ENCODE data around the gene MYO18A. TPM values are rescaled to one million over a fixed set of nuclear protein-coding genes. Genes with fewer than 3 reads are reported as not detected.

MYO18A gene
- total RNA-seq, 2 donors from 2014 or later: 43.8 to 56.7 TPM

DNA sequence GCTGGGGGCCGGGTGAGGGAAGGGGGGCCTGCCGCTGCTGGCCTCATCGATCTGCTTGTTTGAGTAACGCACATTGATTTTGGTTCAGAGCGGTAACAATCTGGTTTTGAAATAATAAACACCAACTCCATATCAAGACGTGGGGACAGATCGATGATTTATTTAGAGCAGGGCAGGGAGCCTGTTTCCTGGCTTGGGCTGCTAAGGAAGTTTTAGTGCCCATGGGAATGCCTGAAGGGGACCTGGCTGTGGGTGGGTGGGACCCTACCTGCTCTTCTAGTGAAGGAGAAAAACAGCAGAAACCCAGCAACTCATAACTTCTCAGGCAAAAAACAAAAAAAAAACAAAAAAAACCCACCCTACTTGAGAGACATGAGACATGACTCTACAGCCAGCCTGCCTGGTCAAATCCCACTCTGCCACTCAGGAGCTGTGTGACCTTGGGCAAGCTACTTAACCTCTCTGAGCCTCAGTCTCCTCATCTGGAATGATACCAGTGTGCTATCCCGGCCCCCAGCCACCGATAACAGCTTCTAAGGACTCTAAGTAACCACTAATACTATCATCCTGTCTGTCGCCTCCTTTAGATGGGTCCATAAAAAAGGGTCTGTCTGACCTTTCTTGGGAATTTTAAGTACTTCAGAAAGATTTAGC lies 71.2 kb downstream of the MYO18A start:
- peaks cover 38% of the 10 kb centered on the region for H3K36me3 Mint-ChIP-seq (ENCODE audit: low read depth)
- no peaks in the 10 kb centered on the region for H3K9me3 Mint-ChIP-seq
- WGBS, 2 experiments (ENCODE audit: insufficient coverage in 1 of 2, insufficient read length in 1 of 2): 90 to 92% methylated on average over 8 to 10 of the region's 10 CpGs
- Histone ChIP-seq H3K4me1 (ENCODE audit: control insufficient read depth, insufficient read depth, low read length) (no peaks in the 10 kb centered on the region), H3K36me3 (ENCODE audit: control insufficient read depth, insufficient read depth, low read length) (no peaks in the 10 kb centered on the region), H3K9ac (ENCODE audit: extremely low read depth, low read length, poor library complexity, severe bottlenecking) (no peak overlapping the region), H3K4me3 (ENCODE audit: low read length) (no peak overlapping the region), H3K27ac (ENCODE audit: low read depth, low read length) (peak overlapping the region; percentile 12), H3K9me3 (ENCODE audit: control insufficient read depth, low read length) (no peaks in the 10 kb centered on the region), H3K27me3 (ENCODE audit: control insufficient read depth, insufficient read depth, low read length, poor library complexity, severe bottlenecking) (no peaks in the 10 kb centered on the region)
- peak overlapping the region; percentile 23 for H3K27ac Mint-ChIP-seq
- H3K27me3 Mint-ChIP-seq (ENCODE audit: insufficient read depth): no peaks in the 10 kb centered on the region
- no peak for DNase-seq
- no peak for TF ChIP-seq CTCF (conservative IDR thresholded peaks at IDR 0.05)
- peaks cover 4% of the 10 kb centered on the region for H3K4me1 Mint-ChIP-seq
- H3K4me3 Mint-ChIP-seq: no peak overlapping the region

DNA sequence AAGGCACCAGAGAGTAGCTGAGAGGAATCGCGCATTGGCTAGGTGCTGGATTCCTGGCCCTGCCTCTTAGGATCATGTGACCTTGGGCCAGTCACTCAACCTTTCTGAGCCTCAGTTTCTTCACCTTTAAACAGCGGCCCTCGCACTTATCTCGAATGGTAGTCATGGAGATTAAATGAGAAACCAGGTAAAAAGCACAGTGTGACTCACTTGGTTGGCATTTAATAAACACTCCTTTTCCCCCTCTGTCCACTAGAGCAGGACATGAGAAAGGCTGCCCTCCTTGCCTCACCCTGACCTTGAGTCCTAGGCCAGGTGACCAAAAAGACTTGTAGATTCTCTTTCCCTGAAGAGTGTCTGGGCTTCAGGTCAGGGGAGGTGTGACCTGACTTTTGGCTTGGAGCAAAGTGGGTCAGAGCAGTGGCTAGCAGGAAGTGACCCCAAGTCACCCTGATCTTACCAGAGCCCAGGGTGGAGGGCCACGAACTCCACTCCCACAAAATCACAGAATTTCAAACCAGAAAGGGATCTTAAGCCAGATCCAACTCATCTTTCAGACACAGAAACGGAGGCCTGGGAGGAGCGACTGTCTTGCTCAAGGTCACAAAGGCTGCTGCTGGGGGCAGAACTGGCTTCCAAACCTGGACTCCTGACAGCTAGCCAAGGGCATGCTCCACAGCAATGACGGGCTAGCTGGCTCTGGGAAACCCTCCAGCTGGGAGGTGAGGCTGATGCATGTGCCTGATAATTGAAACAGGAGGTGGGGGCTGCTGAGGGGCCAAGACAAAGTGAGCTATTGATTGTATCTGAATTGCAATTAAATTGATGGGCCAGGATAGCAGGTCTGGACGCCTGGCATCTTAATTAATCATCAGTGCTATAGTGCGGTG lies 72.0 kb downstream of the MYO18A start:
- Mint-ChIP-seq H3K4me1 (peaks cover 4% of the 10 kb centered on the region), H3K36me3 (ENCODE audit: low read depth) (peaks cover 41% of the 10 kb centered on the region), H3K9me3 (no peaks in the 10 kb centered on the region), H3K27me3 (ENCODE audit: insufficient read depth) (no peaks in the 10 kb centered on the region), H3K4me3 (no peak overlapping the region), H3K27ac (no peak overlapping the region)
- WGBS, 2 experiments (ENCODE audit: insufficient coverage in 1 of 2, insufficient read length in 1 of 2): 92% methylated on average over 9 to 11 of the region's 11 CpGs
- no peak overlapping the region for H3K4me3 ChIP-seq (ENCODE audit: low read length)
- no peaks in the 10 kb centered on the region for H3K36me3 ChIP-seq (ENCODE audit: control insufficient read depth, insufficient read depth, low read length)
- no peak overlapping the region for H3K9ac ChIP-seq (ENCODE audit: extremely low read depth, low read length, poor library complexity, severe bottlenecking)
- no peaks in the 10 kb centered on the region for H3K27me3 ChIP-seq (ENCODE audit: control insufficient read depth, insufficient read depth, low read length, poor library complexity, severe bottlenecking)
- peak overlapping the region; percentile 24 for H3K27ac ChIP-seq (ENCODE audit: low read depth, low read length)
- no peak for TF ChIP-seq CTCF (conservative IDR thresholded peaks at IDR 0.05)
- no peak for DNase-seq
- H3K9me3 ChIP-seq (ENCODE audit: control insufficient read depth, low read length): no peaks in the 10 kb centered on the region
- H3K4me1 ChIP-seq (ENCODE audit: control insufficient read depth, insufficient read depth, low read length): no peaks in the 10 kb centered on the region

DNA sequence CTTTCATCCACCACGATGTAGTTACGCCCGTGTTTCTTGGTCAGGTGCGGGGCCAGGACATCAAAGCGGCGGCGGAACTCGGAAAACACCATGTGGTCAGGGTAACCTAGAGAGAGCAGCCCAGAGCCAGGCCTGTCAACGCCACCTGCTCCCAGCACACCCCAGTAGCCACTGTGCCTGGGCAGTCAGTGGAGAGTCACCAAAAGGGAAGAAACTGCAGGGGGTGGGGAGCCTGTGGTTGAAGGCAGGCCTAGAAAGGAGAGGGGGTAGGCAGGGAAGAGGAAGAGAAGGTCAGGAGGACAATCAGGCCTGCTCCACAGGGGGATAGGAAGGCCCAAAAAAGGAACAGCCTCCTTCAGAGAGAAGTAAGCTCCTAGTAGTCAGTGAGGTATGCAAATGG lies 73.1 kb downstream of the MYO18A start:
- no peak for TF ChIP-seq CTCF (conservative IDR thresholded peaks at IDR 0.05)
- H3K36me3 ChIP-seq (ENCODE audit: control insufficient read depth, insufficient read depth, low read length): no peaks in the 10 kb centered on the region
- 96 to 98% methylated on average over 6 to 9 of the region's 9 CpGs for WGBS, 2 experiments (ENCODE audit: insufficient coverage in 1 of 2, insufficient read length in 1 of 2)
- H3K27me3 ChIP-seq (ENCODE audit: control insufficient read depth, insufficient read depth, low read length, poor library complexity, severe bottlenecking): no peaks in the 10 kb centered on the region
- no peak overlapping the region for H3K4me3 Mint-ChIP-seq
- H3K27me3 Mint-ChIP-seq (ENCODE audit: insufficient read depth): no peaks in the 10 kb centered on the region
- no peak overlapping the region for H3K27ac ChIP-seq (ENCODE audit: low read depth, low read length)
- no peaks in the 10 kb centered on the region for H3K9me3 Mint-ChIP-seq
- no peak overlapping the region for H3K9ac ChIP-seq (ENCODE audit: extremely low read depth, low read length, poor library complexity, severe bottlenecking)
- H3K4me1 Mint-ChIP-seq: peaks cover 4% of the 10 kb centered on the region
- DNase-seq: no peak
- no peaks in the 10 kb centered on the region for H3K9me3 ChIP-seq (ENCODE audit: control insufficient read depth, low read length)
- H3K4me3 ChIP-seq (ENCODE audit: low read length): no peak overlapping the region
- H3K36me3 Mint-ChIP-seq (ENCODE audit: low read depth): peaks cover 41% of the 10 kb centered on the region
- H3K27ac Mint-ChIP-seq: no peak overlapping the region
- no peaks in the 10 kb centered on the region for H3K4me1 ChIP-seq (ENCODE audit: control insufficient read depth, insufficient read depth, low read length)

All from endodermal cell (in vitro differentiated cells).